Smooth muscle cell (in vitro differentiated cells): ENCODE results near the gene MTF1. TPM values are rescaled to one million over a fixed set of nuclear protein-coding genes. Genes with fewer than 3 reads are reported as not detected.
"Not testable (repeated sequence)": the region's sequence is repeated elsewhere in the genome, so short reads cannot be mapped to it uniquely, and the experiment has no call there.

ENCODE experiments used
- DNase-seq: peaks from one replicate; lab custom pipeline; 2025; ENCODE audit not compliant: unreplicated experiment; lab: John Stamatoyannopoulos, UW
- H2AFZ ChIP-seq: fragments of 200-600 bp; sonication (generic); 2 replicates; pipeline ENCODE4 v1.6.0; 2016; ENCODE audit warnings: antibody characterized with exemption, low read depth, mild to moderate bottlenecking
- H3F3A ChIP-seq: fragments of 200-600 bp; sonication (generic); 2 replicates; pipeline ENCODE4 v1.6.0; 2017; ENCODE audit warnings: antibody characterized with exemption, low read depth
- H3K27ac ChIP-seq: fragments of 200-600 bp; sonication (generic); 2 replicates; pipeline ENCODE4 v1.5.1; 2016; ENCODE audit warnings: low read depth, mild to moderate bottlenecking
- H3K27me3 ChIP-seq: fragments of 200-600 bp; sonication (generic); 2 replicates; pipeline ENCODE4 v1.6.1; 2016; ENCODE audit warnings: low read depth, mild to moderate bottlenecking
- H3K36me3 ChIP-seq: fragments of 200-600 bp; sonication (generic); 2 replicates; pipeline ENCODE4 v1.5.1; 2016; ENCODE audit warnings: low read depth
- H3K4me1 ChIP-seq: fragments of 200-600 bp; sonication (generic); 2 replicates; pipeline ENCODE4 v1.5.1; 2016; ENCODE audit warnings: low read depth
- H3K4me2 ChIP-seq: fragments of 200-600 bp; sonication (generic); 2 replicates; pipeline ENCODE4 v1.6.0; 2016; ENCODE audit warnings: mild to moderate bottlenecking
- H3K4me3 ChIP-seq: fragments of 200-600 bp; sonication (generic); 2 replicates; pipeline ENCODE4 v1.5.1; 2016; ENCODE audit warnings: mild to moderate bottlenecking
- H3K79me2 ChIP-seq: fragments of 200-600 bp; sonication (generic); 2 replicates; pipeline ENCODE4 v1.6.0; 2016; ENCODE audit warnings: low read depth, mild to moderate bottlenecking
- H3K9ac ChIP-seq: fragments of 200-600 bp; sonication (generic); 2 replicates; pipeline ENCODE4 v1.6.0; 2016; ENCODE audit warnings: low read depth
- H3K9me3 ChIP-seq: fragments of 200-600 bp; sonication (generic); replicated peaks from 2 replicates; pipeline ENCODE4 v1.5.1; 2016; ENCODE audit warnings: low read depth
- H4K20me1 ChIP-seq: fragments of 200-600 bp; sonication (generic); 2 replicates; pipeline ENCODE4 v1.6.0; 2016; ENCODE audit warnings: low read depth
- WGBS: methylation state at CpG from one replicate; pipeline ENCODE4 v1.1.7; 2016; ENCODE audit warnings: low lambda C conversion rate; 5-methylcytosine and 5-hydroxymethylcytosine counted together
- polyA plus RNA-seq: library from polyadenylated mRNA; unstranded; fragments of >200 nt; fragmentation: Nextera tagmentation; extraction: Ambion mirVana; gene quantifications from 2 replicates; pipeline ENCODE4 v1.2.1, GENCODE V29; 2016
- total RNA-seq: library from RNA; depleted of rRNA; stranded (reverse); fragments of >200 nt; gene quantifications from 2 replicates; pipeline ENCODE4 v1.2.3, GENCODE V29; 2014
- TF ChIP-seq, protein P1 (sequence below): fragments of 200-600 bp; sonication (generic); IDR thresholded peaks from 2 replicates; pipeline ENCODE4 v1.5.1; 2017; ENCODE audit warnings: borderline replicate concordance, mild to moderate bottlenecking, antibody characterized with exemption; ENCODE audit not compliant: insufficient read depth, poor library complexity, severe bottlenecking

The MTF1 gene
- total and polyA plus RNA-seq, 2 experiments from 2014 or later = 6.8 to 25.9 TPM

DNA sequence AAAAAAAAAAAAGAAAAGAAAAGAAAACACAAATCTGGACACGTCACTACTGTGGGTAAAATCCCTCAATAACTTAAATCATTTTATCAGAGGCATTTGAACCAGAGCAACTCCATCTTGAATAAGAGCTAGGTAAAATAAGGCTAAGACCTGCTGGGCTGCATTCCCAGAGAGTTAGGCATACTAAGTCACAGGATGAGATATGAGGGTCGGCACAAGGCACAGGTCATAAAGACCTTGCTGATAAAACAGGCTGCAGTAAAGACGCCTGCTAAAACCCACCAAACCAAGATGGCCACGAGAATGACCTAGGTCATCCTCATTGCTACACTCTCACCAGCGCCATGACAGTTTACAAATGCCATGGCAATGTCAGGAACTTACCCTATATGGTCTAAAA lies 43.6 kb upstream of the MTF1 start:
- H3K4me1 ChIP-seq = no peaks in the 10 kb centered on the region
- no peak overlapping the region for H3K9ac ChIP-seq
- H4K20me1 ChIP-seq = no peaks in the 10 kb centered on the region
- H3K27ac ChIP-seq = no peak overlapping the region
- no peaks in the 10 kb centered on the region for H3K9me3 ChIP-seq
- DNase-seq = no peak
- H3K79me2 ChIP-seq = no peaks in the 10 kb centered on the region
- no peak overlapping the region for H3K4me3 ChIP-seq
- H3F3A ChIP-seq = no peaks in the 10 kb centered on the region
- no peak overlapping the region for H2AFZ ChIP-seq
- 78% methylated on average over 5 of the region's 5 CpGs for WGBS
- H3K4me2 ChIP-seq = no peak overlapping the region
- peaks cover 9% of the 10 kb centered on the region for H3K36me3 ChIP-seq
- no peaks in the 10 kb centered on the region for H3K27me3 ChIP-seq
- TF ChIP-seq, protein P1, sequence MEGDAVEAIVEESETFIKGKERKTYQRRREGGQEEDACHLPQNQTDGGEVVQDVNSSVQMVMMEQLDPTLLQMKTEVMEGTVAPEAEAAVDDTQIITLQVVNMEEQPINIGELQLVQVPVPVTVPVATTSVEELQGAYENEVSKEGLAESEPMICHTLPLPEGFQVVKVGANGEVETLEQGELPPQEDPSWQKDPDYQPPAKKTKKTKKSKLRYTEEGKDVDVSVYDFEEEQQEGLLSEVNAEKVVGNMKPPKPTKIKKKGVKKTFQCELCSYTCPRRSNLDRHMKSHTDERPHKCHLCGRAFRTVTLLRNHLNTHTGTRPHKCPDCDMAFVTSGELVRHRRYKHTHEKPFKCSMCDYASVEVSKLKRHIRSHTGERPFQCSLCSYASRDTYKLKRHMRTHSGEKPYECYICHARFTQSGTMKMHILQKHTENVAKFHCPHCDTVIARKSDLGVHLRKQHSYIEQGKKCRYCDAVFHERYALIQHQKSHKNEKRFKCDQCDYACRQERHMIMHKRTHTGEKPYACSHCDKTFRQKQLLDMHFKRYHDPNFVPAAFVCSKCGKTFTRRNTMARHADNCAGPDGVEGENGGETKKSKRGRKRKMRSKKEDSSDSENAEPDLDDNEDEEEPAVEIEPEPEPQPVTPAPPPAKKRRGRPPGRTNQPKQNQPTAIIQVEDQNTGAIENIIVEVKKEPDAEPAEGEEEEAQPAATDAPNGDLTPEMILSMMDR = no peak

DNA sequence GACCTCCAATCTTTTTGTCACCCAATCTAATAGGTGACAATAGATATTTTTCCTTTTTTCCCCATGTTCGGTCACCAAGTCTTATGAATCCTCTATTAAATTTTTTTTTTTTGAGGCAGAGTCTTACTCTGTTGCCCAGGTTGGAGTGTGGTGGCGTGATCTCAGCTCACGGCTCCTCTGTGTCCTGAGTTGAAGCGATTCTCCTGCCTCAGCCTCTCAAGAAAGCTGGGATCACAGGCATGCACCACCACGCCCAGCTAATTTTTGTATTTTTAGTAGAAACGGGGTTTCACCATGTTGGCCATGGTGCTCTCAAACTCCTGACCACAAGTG lies 42.5 kb upstream of the MTF1 start:
- no peak overlapping the region for H3K4me3 ChIP-seq
- H3K4me2 ChIP-seq = no peak overlapping the region
- H3K9me3 ChIP-seq = no peaks in the 10 kb centered on the region
- TF ChIP-seq, protein P1 = no peak
- no peaks in the 10 kb centered on the region for H3K27me3 ChIP-seq
- DNase-seq = no peak
- no peaks in the 10 kb centered on the region for H3K4me1 ChIP-seq
- H3K27ac ChIP-seq = no peak overlapping the region
- H3K79me2 ChIP-seq = no peaks in the 10 kb centered on the region
- no peak overlapping the region for H2AFZ ChIP-seq
- WGBS = 98% methylated on average over 6 of the region's 6 CpGs
- no peak overlapping the region for H3K9ac ChIP-seq
- no peaks in the 10 kb centered on the region for H3F3A ChIP-seq
- no peaks in the 10 kb centered on the region for H4K20me1 ChIP-seq
- peaks cover 9% of the 10 kb centered on the region for H3K36me3 ChIP-seq

DNA sequence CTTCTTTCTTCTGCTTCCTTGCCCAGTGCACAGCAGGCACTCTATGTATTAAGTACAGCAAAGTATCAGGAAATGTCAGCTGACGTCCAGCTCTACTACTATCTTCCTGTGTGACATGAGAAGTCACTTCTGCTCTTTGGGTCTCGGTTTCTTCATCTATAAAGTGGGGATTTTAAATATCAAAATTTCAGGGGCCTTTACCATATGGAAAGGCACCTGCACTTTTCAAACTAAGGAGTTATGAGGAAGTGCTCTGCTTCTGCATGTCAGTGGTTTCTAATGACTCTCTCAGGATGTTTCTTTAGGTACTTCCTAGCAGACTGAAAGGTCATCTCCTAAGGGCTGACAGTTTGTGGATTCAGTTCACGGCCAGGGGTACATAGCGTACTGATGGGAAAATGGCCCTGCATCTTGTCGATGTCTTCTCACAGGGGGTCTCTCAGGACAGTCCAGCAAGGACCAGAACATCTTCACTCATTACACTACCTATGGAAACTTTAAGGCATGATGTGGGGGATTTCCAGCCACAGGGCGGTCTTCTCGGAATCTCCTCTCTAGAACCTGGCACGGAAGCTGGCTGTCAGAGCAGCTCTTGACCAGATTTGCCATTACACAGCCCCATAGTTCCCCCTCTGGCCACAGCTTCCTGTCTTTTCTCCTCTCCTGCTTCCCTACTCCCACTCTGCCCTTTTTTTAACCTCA lies 42.0 kb upstream of the MTF1 start:
- no peak for DNase-seq
- Histone ChIP-seq H3K36me3 (peaks cover 9% of the 10 kb centered on the region), H2AFZ (no peak overlapping the region), H3K79me2 (no peaks in the 10 kb centered on the region), H3K27me3 (no peaks in the 10 kb centered on the region), H3K4me2 (no peak overlapping the region), H3K4me1 (no peaks in the 10 kb centered on the region), H3K9me3 (no peaks in the 10 kb centered on the region), H3K9ac (no peak overlapping the region), H3F3A (no peaks in the 10 kb centered on the region), H3K27ac (no peak overlapping the region), H3K4me3 (no peak overlapping the region), H4K20me1 (no peaks in the 10 kb centered on the region)
- WGBS = 90% methylated on average over 8 of the region's 8 CpGs
- TF ChIP-seq, protein P1 = no peak

DNA sequence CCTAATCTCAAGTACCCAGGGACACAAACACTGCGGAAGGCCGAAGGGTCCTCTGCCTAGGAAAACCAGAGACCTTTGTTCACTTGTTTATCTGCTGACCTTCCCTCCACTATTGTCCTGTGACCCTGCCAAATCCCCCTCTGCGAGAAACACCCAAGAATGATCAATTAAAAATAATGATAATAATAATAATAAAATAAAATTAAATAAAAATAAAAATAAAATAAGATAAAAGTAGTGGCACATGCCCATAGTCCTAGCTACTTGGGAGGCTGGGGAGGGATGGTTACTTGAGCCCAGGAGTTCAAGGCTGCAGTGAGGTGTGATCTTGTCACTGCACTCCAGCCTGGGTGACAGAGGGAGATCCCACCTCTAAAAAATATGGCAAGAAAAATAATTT lies 38.2 kb upstream of the MTF1 start:
- not testable (repeated sequence) for H3K9me3 ChIP-seq, H3K4me1 ChIP-seq, H3K27ac ChIP-seq, H2AFZ ChIP-seq, H3K27me3 ChIP-seq, H3K4me3 ChIP-seq, H3F3A ChIP-seq, H3K9ac ChIP-seq, H3K4me2 ChIP-seq, H3K79me2 ChIP-seq, H3K36me3 ChIP-seq, DNase-seq, H4K20me1 ChIP-seq
- 98% methylated on average over 3 of the region's 3 CpGs for WGBS
